Progenitor cell of endocrine pancreas (in vitro differentiated cells): ENCODE results near the gene TENT4A. TPM values are rescaled to one million over a fixed set of nuclear protein-coding genes. Genes with fewer than 3 reads are reported as not detected.

Source experiments
- DNase-seq: peaks from one replicate; pipeline ENCODE4 v3.0.0; 2021; ENCODE audit warnings: low spot score; ENCODE audit not compliant: unreplicated experiment
- H3K27ac Mint-ChIP-seq: 2 replicates; pipeline ENCODE4 v1.8.0; 2021; ENCODE audit warnings: mild to moderate bottlenecking, moderate library complexity, mixed read lengths
- H3K27me3 Mint-ChIP-seq: 2 replicates; pipeline ENCODE4 v1.8.0; 2021; ENCODE audit warnings: mixed read lengths
- H3K36me3 Mint-ChIP-seq: 2 replicates; pipeline ENCODE4 v1.8.0; 2022; ENCODE audit warnings: mixed read lengths; ENCODE audit not compliant: insufficient read depth
- H3K4me1 Mint-ChIP-seq: 2 replicates; pipeline ENCODE4 v1.8.0; 2021; ENCODE audit warnings: low read depth, mixed read lengths
- H3K4me3 Mint-ChIP-seq: 2 replicates; pipeline ENCODE4 v1.8.0; 2021; ENCODE audit warnings: low read depth, mild to moderate bottlenecking, moderate library complexity, mixed read lengths
- H3K9me3 Mint-ChIP-seq: 2 replicates; pipeline ENCODE4 v1.8.0; 2021; ENCODE audit warnings: low read depth, mixed read lengths
- total RNA-seq: library from RNA; stranded (reverse); gene quantifications from 2 replicates; pipeline ENCODE4 v1.2.1, GENCODE V29; 2021
- TF ChIP-seq, protein P1 (sequence below): fragments of 200-600 bp; sonication (generic); IDR thresholded peaks from one replicate; pipeline ENCODE4 v1.5.0; 2021; ENCODE audit warnings: antibody characterized with exemption, mild to moderate bottlenecking; ENCODE audit not compliant: unreplicated experiment

The TENT4A gene
- total RNA-seq, 1 donor from 2014 or later = 30.0 TPM

- DNase-seq = no peak
- Mint-ChIP-seq H3K4me3 (no peak overlapping the region), H3K27me3 (no peaks in the 10 kb centered on the region), H3K4me1 (no peaks in the 10 kb centered on the region), H3K36me3 (peaks cover 19% of the 10 kb centered on the region), H3K9me3 (no peaks in the 10 kb centered on the region), H3K27ac (no peak overlapping the region)
- TF ChIP-seq, protein P1, sequence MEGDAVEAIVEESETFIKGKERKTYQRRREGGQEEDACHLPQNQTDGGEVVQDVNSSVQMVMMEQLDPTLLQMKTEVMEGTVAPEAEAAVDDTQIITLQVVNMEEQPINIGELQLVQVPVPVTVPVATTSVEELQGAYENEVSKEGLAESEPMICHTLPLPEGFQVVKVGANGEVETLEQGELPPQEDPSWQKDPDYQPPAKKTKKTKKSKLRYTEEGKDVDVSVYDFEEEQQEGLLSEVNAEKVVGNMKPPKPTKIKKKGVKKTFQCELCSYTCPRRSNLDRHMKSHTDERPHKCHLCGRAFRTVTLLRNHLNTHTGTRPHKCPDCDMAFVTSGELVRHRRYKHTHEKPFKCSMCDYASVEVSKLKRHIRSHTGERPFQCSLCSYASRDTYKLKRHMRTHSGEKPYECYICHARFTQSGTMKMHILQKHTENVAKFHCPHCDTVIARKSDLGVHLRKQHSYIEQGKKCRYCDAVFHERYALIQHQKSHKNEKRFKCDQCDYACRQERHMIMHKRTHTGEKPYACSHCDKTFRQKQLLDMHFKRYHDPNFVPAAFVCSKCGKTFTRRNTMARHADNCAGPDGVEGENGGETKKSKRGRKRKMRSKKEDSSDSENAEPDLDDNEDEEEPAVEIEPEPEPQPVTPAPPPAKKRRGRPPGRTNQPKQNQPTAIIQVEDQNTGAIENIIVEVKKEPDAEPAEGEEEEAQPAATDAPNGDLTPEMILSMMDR = no peak
Measured at GRCh38 chr5:6746244-6746643, 33.0 kb downstream of the TENT4A start.

GRCh38 chr5:6747103-6747502 is 33.9 kb downstream of the TENT4A start:
- H3K4me1 Mint-ChIP-seq = no peaks in the 10 kb centered on the region
- peaks cover 23% of the 10 kb centered on the region for H3K36me3 Mint-ChIP-seq
- no peak for DNase-seq
- TF ChIP-seq, protein P1 = no peak
- no peak overlapping the region for H3K4me3 Mint-ChIP-seq
- H3K27ac Mint-ChIP-seq = no peak overlapping the region
- H3K27me3 Mint-ChIP-seq = no peaks in the 10 kb centered on the region
- H3K9me3 Mint-ChIP-seq = no peaks in the 10 kb centered on the region

- Mint-ChIP-seq H3K27me3 (no peaks in the 10 kb centered on the region), H3K4me1 (no peaks in the 10 kb centered on the region), H3K4me3 (no peak overlapping the region), H3K36me3 (peaks cover 25% of the 10 kb centered on the region), H3K9me3 (no peaks in the 10 kb centered on the region), H3K27ac (no peak overlapping the region)
- TF ChIP-seq, protein P1 = no peak
- no peak for DNase-seq
Measured at GRCh38 chr5:6748142-6748541, 34.9 kb downstream of the TENT4A start.

DNA sequence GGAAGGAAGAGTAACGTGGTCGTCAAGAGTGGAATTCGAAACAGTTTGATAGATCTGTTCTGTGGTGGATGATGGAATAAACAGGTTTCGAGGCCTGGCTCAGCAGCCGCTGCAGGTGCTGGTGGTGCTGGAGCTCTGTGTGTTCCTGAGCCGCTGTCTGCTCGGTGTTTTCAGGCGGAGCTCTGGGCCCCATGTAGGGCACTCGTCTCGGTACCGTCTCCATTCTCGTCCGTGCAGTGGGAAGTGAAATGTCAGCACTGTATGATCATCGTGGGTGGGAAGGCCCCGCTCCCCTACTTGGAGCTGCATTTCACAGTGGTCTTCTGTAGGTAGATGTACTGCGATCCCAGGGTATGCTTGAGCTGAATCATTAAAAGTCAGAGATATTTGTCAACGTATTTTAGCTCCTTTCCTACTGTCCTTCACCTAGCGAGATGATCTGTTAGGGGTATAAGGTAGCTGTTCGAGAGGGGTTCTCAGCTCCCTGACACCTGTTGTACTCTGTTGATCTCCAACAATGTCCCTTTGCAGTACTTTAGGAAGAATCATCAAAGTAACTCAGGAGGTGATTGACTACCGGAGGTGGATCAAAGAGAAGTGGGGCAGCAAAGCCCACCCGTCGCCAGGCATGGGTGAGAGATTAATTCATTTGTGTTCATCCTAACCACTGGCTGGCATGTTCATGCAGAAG is 35.9 kb downstream of the TENT4A start:
- DNase-seq = no peak
- H3K4me3 Mint-ChIP-seq = no peak overlapping the region
- H3K27me3 Mint-ChIP-seq = no peaks in the 10 kb centered on the region
- H3K9me3 Mint-ChIP-seq = no peaks in the 10 kb centered on the region
- no peaks in the 10 kb centered on the region for H3K4me1 Mint-ChIP-seq
- H3K27ac Mint-ChIP-seq = no peak overlapping the region
- TF ChIP-seq, protein P1 = no peak
- H3K36me3 Mint-ChIP-seq = peaks cover 29% of the 10 kb centered on the region

DNA sequence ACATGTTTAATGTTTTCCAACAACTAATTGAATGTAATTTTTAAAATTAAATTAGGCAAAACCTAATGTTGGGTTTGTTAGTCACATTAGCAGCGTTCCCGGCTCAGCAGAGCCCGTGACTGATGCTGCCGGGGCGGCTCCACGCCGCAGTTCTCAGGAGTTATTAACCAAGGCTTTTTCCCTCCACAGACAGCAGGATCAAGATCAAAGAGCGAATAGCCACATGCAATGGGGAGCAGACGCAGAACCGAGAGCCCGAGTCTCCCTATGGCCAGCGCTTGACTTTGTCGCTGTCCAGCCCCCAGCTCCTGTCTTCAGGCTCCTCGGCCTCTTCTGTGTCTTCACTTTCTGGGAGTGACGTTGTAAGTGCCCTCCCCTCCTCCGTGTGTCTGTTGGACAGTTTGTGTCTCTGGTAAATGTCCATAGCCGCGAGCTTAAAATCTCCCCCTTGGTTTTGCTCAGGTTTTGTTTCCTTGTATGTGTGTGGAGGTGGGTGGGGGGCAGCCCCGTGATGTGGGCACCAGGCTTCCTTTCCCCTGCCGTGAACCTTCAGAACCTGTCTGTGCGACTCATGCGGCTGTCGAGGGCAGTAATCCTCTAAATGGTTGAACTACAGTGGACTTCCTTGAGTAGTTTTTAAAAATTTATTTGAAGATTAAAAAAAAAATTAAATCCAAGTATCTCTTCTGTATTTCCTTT is 37.1 kb downstream of the TENT4A start:
- Mint-ChIP-seq H3K36me3 (peaks cover 35% of the 10 kb centered on the region), H3K27me3 (no peaks in the 10 kb centered on the region), H3K4me1 (no peaks in the 10 kb centered on the region), H3K4me3 (no peak overlapping the region), H3K27ac (no peak overlapping the region), H3K9me3 (no peaks in the 10 kb centered on the region)
- no peak for DNase-seq
- TF ChIP-seq, protein P1 = no peak
